Measurements from ENCODE around the gene CFAP299.

Gene CFAP299

GRCh38 chr4:80452768-80453167, 117.2 kb downstream of the CFAP299 start:
- peak in 1 of 2 experiments; percentile 23 for DNase-seq

GRCh38 chr4:80454040-80454439, 118.5 kb downstream of the CFAP299 start:
- DNase-seq = no peak

- DNase-seq = no peak
Observed at GRCh38 chr4:80454556-80454955, 119.0 kb downstream of the CFAP299 start.

- DNase-seq = no peak
Observed at GRCh38 chr4:80459918-80460473, 124.5 kb downstream of the CFAP299 start.

- no peak for DNase-seq
Observed at GRCh38 chr4:80461412-80461811, 125.9 kb downstream of the CFAP299 start.

GRCh38 chr4:80462621-80463091, 127.1 kb downstream of the CFAP299 start:
- DNase-seq = no peak

GRCh38 chr4:80463509-80463908, 128.0 kb downstream of the CFAP299 start:
- no peak for DNase-seq

GRCh38 chr4:80465238-80465637, 129.7 kb downstream of the CFAP299 start:
- DNase-seq = no peak

- no peak for DNase-seq
Observed at GRCh38 chr4:80465736-80466135, 130.2 kb downstream of the CFAP299 start.

GRCh38 chr4:80466618-80467017, 131.1 kb downstream of the CFAP299 start:
- DNase-seq = no peak

GRCh38 chr4:80471756-80472155, 136.2 kb downstream of the CFAP299 start:
- peak in 1 of 2 experiments; percentile 35 for DNase-seq

GRCh38 chr4:80475236-80475635, 139.7 kb downstream of the CFAP299 start:
- no peak for DNase-seq

- DNase-seq = no peak
Observed at GRCh38 chr4:80475798-80476197, 140.3 kb downstream of the CFAP299 start.

GRCh38 chr4:80484712-80485111, 149.2 kb downstream of the CFAP299 start:
- no peak for DNase-seq

GRCh38 chr4:80486603-80487002, 151.1 kb downstream of the CFAP299 start:
- DNase-seq = no peak

GRCh38 chr4:80489798-80490197, 154.3 kb downstream of the CFAP299 start:
- no peak for DNase-seq

- no peak for DNase-seq
Observed at GRCh38 chr4:80492761-80493160, 157.2 kb downstream of the CFAP299 start.

- DNase-seq = no peak
Observed at GRCh38 chr4:80495865-80496264, 160.3 kb downstream of the CFAP299 start.

GRCh38 chr4:80498725-80499124, 163.2 kb downstream of the CFAP299 start:
- DNase-seq = no peak

GRCh38 chr4:80500613-80501012, 165.1 kb downstream of the CFAP299 start:
- DNase-seq = no peak

GRCh38 chr4:80507077-80507476, 171.5 kb downstream of the CFAP299 start:
- DNase-seq = no peak

- DNase-seq = no peak
Observed at GRCh38 chr4:80507507-80507906, 172.0 kb downstream of the CFAP299 start.

GRCh38 chr4:80515496-80515895, 180.0 kb downstream of the CFAP299 start:
- DNase-seq = no peak

- no peak for DNase-seq
Observed at GRCh38 chr4:80521438-80521837, 185.9 kb downstream of the CFAP299 start.

GRCh38 chr4:80526697-80527096, 191.2 kb downstream of the CFAP299 start:
- DNase-seq = no peak
